Stimulated activated CD8-positive, alpha-beta memory T cell treated with anti-CD3 and anti-CD28 coated beads, Interleukin-2, amount 100 ng/mL, for 1 hour (primary cell): Measurements from ENCODE around the gene OCEL1.
A peak's percentile ranks its signal among the peaks of the same experiment; 100 is the strongest.
"Not testable (repeated sequence)": the region's sequence is repeated elsewhere in the genome, so short reads cannot be mapped to it uniquely, and the experiment has no call there.

Experiments used
- DNase-seq, 2 donors: peaks; one replicate each; pipeline ENCODE4 v3.0.0-alpha.2; 2020; ENCODE audit warnings: low read depth in 2 of 2

Gene OCEL1

DNA sequence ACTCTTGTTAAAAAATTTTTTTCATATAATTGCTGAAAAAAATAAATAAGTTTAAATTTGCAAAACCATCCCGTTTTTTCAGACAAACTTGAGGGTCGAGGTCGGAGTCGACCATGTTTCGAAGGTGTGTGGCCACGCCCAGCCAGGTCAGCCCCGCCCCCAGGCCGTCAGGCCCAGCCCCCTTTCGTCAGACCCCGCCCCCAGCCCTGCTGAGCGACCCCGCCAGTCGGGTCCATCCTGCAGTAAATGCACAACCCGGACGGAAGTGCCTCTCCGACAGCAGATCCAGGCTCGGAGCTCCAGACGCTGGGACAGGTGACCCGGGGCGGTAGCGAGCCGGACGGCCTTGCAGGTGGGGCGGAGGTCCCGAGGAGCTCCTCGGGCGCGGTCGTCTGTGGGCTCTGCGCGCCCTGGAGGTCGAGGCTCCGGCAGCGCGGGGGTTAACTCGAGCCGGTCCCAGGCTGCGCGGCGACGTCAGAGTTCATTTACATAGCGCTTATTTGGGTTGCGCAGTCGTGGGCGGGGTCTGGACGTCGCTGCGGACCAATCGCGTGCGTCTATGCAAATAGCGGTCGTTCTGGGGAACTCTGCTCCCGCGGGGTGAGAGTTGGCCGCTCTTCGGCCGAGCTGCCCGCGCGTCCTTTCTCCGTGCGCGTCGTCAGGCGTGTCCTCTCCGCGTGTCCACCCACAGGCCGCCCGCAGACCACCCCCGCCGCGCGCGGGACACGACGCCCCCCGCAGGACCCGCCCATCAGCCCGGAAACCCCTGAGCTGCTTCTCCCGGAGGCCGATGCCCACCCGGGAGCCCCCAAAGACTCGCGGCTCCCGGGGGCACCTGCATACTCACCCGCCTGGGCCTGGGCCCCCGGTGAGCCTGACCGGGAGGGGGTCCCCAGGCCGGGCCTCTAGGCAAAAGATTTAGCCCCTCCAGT lies at the start of gene OCEL1:
Gene OCEL1, plus strand, starts transcription at position 225 of the 932 bp plus-strand sequence. Its CDS starts 22 bp downstream, at position 247.
- peak; percentile 90 to 95 for DNase-seq

DNA sequence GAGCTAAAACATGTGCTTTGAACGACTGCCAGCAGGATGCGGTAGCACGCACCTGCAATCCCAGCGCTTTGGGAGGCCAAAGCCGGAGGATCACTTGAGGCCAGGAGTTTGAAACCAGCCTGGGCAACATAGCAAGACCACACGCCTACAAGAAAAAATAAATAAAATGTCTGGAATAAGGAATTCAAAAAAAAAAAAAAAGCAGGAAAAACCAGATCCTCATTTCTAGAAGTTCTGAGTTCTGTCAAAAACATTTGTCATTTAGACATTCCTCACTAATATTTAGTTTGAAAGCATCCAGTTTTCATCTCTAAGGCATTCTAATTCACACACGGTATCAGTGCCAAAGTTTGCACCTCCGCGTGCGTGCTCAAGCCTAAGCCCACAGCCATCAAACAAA lies 47.7 kb upstream of the OCEL1 start:
- DNase-seq, result no peak

DNA sequence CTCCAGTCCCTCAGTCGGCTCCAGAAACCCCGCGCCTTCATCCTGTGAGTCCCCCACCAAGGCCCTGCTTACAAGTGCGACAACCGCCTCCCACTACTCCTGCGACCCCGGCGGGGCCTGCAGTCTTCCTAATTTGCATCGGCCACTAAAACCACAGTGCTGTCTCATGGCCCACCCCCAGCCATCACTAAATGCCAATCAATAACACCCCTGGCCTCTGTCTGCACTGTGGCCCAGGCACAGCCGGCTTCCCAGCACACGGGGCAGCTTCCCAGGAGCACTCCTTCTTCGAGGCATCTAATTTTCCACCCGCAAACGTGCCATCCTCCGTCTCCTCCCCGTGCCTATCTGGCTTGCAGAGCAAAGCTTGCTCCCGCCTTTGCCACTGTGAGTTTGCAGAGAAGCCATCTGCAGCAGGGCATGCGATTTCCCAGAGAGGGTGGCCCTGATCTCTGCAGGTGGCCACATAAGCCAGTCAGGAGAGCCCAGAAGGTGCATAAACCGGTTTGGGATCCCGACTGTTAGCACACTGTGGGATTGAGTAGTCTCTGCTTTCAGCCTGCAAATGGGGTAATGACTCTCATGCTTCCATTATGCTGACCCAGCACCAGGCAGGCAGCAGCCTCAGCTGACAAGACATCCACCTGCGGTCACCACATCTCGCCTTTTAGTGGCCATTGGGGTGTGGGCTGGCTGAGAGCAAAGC lies 44.9 kb upstream of the OCEL1 start:
- no peak for DNase-seq

DNA sequence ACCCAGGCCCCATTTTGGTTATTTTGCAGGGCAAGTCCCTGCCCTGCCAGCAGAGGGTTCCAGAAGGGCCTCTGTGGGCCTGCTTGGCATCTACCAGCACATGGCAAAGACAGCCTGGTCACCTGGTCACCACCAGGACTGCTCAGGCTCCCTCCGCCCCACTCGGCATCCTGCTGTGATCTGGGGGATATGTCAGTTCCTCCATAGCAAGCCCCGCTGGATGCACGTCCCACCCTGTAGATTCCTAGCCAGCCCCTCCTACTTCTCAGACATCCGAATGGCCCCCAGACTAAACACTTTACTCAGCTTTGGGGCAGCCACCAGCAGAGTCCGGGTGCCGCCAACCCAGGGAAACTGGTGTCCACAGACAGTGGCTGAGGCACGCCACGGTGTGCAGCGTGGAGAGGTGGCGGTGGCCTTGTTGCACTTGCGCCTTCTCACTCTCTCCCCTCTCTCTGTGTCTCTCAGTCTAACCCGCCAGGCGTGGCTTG lies 42.7 kb upstream of the OCEL1 start:
- no peak for DNase-seq

DNA sequence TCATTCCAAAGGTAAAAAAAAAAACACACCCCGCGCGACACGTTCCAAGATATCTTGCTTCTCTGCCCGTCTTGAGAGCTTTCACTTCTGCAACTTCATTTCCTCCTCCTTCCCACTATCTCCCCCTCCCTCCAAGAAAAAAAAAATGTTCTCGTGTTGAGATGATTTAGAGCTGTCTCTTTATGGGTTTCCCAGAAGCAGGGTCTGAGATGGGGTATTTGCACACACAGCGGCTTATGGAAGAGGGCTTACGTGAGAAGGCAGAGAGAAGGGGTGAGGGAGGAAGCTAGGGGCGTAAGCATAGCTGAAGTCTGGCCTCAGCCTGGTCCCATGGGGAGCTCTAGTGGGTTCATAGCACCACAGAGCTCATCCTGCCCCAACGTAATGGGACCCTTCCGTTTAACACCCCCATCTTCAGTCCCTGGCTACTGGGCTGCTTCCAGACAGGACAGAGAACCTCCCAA lies 42.1 kb upstream of the OCEL1 start:
- no peak for DNase-seq

DNA sequence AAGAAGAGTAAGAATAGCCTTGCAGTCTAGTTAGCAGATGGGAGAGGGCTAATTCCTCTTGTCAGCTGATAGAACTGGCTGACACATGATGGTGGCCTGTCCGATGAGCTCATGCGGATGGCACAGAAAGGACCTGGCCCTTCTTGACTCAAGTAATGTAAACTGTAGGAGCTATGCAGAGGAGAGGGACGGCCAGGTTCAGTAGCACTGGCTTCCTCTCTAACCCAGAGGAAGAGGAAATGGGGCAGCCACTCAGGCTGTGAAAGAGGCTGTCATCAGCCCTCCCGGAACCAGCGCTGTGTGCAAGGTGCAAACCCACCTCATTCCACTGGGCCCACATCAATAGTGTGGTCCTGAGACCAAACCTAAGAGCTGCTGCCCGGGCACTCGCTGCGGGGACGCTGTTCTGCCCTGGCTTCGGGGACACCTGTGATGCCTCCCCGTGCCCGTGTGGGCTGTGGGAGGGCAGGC lies 41.6 kb upstream of the OCEL1 start:
- DNase-seq, result peak; percentile 26 to 28

GRCh38 chr19:17185590-17185989 lies 40.4 kb upstream of the OCEL1 start:
- DNase-seq, result no peak

GRCh38 chr19:17191736-17192135 lies 34.3 kb upstream of the OCEL1 start:
- not testable (repeated sequence) for DNase-seq

DNA sequence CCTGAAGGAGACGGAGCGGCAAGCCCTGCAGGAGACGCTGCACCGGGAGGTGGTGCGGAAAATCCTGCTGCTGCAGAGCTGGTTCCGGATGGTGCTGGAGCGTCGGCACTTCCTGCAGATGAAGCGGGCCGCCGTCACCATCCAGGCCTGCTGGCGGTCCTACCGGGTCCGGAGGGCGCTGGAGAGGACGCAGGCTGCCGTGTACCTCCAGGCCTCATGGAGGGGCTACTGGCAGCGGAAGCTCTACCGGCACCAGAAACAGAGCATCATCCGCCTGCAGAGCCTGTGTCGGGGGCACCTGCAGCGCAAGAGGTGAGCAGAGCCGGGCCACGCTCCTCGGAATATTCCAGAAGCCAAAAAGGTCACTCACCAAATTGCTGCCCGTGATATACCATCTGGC lies 33.3 kb upstream of the OCEL1 start:
- DNase-seq, result no peak

DNA sequence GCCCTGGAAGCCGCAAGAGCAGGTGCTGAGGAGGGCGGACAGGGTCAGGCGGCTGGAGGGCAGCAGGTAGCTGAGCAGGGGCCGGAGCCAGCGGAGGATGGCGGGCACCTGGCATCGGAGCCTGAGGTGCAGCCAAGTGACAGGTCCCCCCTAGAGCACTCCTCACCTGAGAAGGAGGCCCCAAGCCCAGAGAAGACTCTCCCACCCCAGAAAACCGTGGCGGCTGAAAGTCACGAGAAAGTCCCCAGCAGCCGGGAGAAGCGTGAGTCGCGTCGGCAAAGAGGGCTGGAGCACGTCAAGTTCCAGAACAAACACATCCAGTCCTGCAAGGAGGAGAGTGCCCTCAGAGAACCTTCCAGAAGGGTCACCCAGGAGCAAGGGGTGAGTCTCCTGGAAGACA lies 31.4 kb upstream of the OCEL1 start:
- no peak for DNase-seq

DNA sequence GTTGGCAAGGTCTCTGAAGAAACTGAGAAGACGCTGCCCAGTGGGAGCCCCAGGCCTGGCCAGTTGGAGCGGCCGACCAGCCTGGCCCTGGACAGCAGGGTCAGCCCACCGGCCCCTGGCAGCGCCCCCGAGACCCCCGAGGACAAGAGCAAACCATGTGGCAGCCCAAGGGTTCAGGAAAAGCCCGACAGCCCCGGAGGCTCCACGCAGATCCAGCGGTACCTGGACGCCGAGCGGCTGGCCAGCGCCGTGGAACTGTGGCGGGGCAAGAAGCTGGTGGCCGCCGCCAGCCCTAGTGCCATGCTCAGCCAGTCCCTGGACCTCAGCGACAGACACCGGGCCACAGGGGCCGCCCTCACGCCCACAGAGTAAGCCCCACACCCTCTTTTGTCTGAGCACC lies 30.9 kb upstream of the OCEL1 start:
- no peak for DNase-seq

GRCh38 chr19:17196610-17197009 lies 29.4 kb upstream of the OCEL1 start:
- no peak for DNase-seq

GRCh38 chr19:17197666-17198065 lies 28.4 kb upstream of the OCEL1 start:
- DNase-seq, result no peak

GRCh38 chr19:17200408-17201079 lies 25.5 kb upstream of the OCEL1 start:
- DNase-seq, result no peak

DNA sequence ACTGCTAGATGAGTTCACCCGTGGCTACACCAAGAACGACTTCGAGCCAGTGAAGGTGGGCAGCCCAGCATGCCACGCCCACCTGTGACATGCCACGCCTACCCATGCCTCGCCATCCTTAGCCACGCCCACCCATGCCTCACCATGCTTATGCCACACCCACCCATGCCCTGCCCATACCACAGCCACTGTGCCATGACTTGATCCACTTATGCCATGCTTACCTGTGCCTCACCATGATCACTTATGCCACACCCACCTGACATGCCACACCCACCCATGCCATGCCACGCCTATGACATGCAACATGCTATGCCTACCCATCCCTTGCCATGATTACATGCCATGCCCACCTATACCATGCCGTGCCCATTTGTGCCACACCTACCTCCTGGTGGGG lies 23.8 kb upstream of the OCEL1 start:
- no peak for DNase-seq

DNA sequence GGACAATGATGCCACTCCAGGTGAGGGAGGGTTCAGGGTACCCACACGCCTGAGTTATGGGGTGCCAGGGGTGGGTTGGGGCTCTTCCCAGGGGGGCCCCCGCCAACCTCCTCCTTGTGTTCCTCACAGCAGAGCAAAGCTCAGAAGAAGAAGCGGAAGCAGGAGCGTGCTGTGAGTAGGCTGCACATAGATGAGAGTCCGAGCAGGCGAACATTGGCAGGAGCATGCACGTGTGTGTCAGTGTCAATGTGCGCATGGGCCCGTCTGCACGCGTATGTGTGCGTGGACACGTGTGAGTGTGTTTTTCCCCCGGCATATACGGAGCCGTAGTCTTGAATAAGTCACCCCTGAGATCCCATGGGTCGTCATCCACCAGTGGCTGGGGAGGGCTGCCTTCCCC lies 23.3 kb upstream of the OCEL1 start:
- no peak for DNase-seq

DNA sequence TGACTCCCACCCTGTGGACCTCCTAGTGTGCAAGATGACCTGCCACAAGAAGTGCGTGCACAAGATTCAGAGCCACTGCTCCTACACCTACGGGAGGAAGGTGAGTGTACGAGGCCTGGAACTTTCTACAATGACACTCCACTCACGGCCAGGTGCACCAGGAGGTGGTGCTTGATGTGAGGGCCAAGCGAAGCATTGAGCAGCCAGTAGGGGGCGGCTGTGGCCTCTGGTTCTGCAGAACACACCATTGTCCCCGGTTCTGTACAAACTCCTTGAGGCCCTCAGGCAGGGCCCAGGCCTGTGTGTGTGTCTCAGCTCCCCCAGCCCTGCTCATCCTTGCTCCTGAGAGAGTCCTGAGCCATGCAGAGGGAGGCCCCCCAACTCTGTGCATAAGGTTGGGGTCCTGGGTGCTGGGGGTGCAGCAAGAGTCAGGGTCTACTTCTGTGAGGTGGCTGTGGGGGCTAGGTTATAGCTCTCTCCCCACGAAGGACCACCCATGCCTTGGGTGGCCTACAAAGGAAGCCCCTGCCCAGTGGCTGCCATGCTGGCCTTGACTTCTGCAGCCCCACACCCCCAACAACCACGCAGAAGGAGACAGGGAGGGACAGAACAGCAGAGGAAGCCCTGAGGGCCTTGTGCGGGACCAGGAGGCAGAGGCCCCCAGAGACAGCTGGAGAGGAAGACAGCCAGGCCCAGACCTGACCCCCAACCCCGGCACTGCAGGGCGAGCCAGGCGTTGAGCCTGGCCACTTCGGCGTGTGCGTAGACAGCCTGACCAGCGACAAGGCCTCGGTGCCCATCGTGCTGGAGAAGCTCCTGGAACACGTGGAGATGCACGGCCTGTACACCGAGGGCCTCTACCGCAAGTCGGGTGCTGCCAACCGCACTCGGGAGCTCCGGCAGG lies 20.5 kb upstream of the OCEL1 start:
- peak in 1 of 2 donors; percentile 43 for DNase-seq

GRCh38 chr19:17206736-17207581 lies 19.1 kb upstream of the OCEL1 start:
- DNase-seq, result no peak

DNA sequence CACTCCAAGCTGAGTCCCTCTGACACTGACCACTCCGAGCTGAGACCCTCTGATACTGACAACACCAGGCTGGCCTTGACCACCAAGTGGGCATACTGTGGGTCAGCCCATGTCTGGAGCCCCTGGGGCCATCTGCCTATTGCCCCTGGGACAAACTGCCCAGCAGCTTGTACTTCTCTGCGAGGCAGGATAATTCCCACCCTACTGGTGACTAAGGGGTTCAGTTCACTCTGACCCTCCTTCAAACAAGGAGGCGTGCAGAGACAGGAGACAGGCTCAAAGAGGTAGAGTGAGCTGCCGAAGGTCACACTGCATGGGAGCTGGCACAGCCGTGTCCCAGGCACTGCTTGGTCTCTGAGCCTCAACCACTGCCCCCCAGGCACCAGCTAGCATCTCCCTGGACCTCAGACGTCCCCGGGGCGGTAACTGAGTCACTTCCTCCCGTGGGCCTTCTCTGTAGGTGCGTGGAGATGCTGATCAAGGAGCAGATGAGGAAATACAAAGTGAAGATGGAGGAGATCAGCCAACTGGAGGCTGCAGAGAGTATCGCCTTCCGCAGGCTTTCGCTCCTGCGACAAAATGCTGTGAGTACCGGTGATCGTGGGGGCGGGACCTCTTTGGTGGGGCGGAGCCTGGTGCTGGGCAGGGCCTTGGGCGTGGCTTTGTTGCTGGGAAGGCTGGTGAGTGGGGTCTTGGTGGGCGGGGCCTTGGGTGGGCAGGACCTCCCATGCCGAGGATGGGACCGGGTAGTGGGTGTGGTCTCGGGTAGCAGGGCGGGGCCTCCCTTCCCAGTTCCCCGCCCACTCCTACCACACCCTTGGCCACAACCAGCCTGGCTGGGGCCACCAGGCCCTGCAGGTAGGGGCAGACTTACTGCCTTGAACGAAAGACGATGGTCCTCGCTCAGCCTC lies 16.6 kb upstream of the OCEL1 start:
- DNase-seq, result no peak
